ENCODE data around the gene DIPK1C. TPM values are rescaled to one million over a fixed set of nuclear protein-coding genes. Genes with fewer than 3 reads are reported as not detected.

DIPK1C gene
- polyA plus RNA-seq, 1 donor (not counting 4 experiments of a cell fraction or from before 2014, with no cell fraction given) = not detected

- no peaks in the 10 kb centered on the region for H3K9me3 ChIP-seq (ENCODE audit: control insufficient read depth, low read depth, low read length)
- H3K27me3 ChIP-seq (ENCODE audit: control insufficient read depth, extremely low read depth, insufficient read depth, low read length) = no peaks in the 10 kb centered on the region
- no peak overlapping the region for H3K9ac ChIP-seq (ENCODE audit: control insufficient read depth, extremely low read depth, insufficient read depth, low read length)
- no peak overlapping the region for H2AFZ ChIP-seq (ENCODE audit: control insufficient read depth, low read length)
- H3K9me1 ChIP-seq (ENCODE audit: control insufficient read depth, extremely low read depth, insufficient read depth, low read length) = no peaks in the 10 kb centered on the region
- no peak overlapping the region for H3K4me3 ChIP-seq (ENCODE audit: control insufficient read depth in 2 of 3, extremely low read depth in 1 of 3, insufficient read depth in 2 of 3, low read depth in 1 of 3, low read length in 3 of 3)
- H3K4me2 ChIP-seq (ENCODE audit: control insufficient read depth, extremely low read depth, insufficient read depth, low read depth, low read length) = no peak overlapping the region
- no peak for DNase-seq (ENCODE audit: low read depth, low spot score)
- no peaks in the 10 kb centered on the region for H4K20me1 ChIP-seq (ENCODE audit: control insufficient read depth, extremely low read depth, insufficient read depth, low read length)
- H3K4me1 ChIP-seq (ENCODE audit: control insufficient read depth, extremely low read depth, insufficient read depth, low read length) = peaks cover 6% of the 10 kb centered on the region
- TF ChIP-seq EZH2 (IDR thresholded peaks at IDR 0.05; ENCODE audit: low read length) = no peak
- TF ChIP-seq, protein P1, sequence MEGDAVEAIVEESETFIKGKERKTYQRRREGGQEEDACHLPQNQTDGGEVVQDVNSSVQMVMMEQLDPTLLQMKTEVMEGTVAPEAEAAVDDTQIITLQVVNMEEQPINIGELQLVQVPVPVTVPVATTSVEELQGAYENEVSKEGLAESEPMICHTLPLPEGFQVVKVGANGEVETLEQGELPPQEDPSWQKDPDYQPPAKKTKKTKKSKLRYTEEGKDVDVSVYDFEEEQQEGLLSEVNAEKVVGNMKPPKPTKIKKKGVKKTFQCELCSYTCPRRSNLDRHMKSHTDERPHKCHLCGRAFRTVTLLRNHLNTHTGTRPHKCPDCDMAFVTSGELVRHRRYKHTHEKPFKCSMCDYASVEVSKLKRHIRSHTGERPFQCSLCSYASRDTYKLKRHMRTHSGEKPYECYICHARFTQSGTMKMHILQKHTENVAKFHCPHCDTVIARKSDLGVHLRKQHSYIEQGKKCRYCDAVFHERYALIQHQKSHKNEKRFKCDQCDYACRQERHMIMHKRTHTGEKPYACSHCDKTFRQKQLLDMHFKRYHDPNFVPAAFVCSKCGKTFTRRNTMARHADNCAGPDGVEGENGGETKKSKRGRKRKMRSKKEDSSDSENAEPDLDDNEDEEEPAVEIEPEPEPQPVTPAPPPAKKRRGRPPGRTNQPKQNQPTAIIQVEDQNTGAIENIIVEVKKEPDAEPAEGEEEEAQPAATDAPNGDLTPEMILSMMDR (optimal IDR thresholded peaks at IDR 0.05 in 1 of 3, IDR thresholded peaks at IDR 0.05 in 1 of 3, conservative IDR thresholded peaks at IDR 0.05 in 1 of 3; ENCODE audit: extremely low read depth in 1 of 3, insufficient read depth in 2 of 3, low read length in 3 of 3) = no peak
- dilution Hi-C loops (cut with MboI; ENCODE audit: extremely low pct_ligation_motif_present, low sequenced_read_pairs) = no loop called here
- H3K36me3 ChIP-seq (ENCODE audit: control insufficient read depth in 2 of 2, extremely low read depth in 1 of 2, insufficient read depth in 2 of 2, low read length in 2 of 2) = peaks cover 40 to 41% of the 10 kb centered on the region in 2 experiments
- H3K79me2 ChIP-seq (ENCODE audit: control insufficient read depth, insufficient read depth, low read length) = peaks cover 23% of the 10 kb centered on the region
- H3K27ac ChIP-seq (ENCODE audit: control insufficient read depth, insufficient read depth, low read length) = no peak overlapping the region
- FAIRE-seq = no peak
These were observed 48.7 kb upstream of the DIPK1C start for GRCh38 chr18:74505776-74506175.

DNA sequence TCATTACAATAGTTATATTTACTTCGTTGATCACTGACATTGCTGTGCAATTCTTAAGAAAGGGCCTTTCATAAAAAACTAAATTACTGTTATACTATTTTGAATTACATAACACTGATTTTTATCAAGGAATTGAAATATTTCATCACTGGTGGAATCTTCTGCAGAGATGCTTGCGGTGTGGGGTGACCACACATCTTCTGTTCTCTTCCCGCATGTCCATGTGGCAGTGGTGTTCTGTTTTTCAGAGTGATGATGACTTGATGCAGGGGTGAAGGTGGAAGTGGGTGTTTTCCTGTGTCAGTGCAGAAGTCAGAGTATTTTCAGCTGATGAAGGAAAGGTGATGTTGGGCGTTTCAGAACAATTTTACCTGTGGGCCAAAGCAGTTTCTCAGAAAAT is 46.0 kb upstream of the DIPK1C start:
- TF ChIP-seq EZH2 (IDR thresholded peaks at IDR 0.05; ENCODE audit: low read length) = no peak
- TF ChIP-seq, protein P1 (optimal IDR thresholded peaks at IDR 0.05 in 1 of 3, IDR thresholded peaks at IDR 0.05 in 1 of 3, conservative IDR thresholded peaks at IDR 0.05 in 1 of 3; ENCODE audit: extremely low read depth in 1 of 3, insufficient read depth in 2 of 3, low read length in 3 of 3) = no peak
- peaks cover 45% of the 10 kb centered on the region for H3K79me2 ChIP-seq (ENCODE audit: control insufficient read depth, insufficient read depth, low read length)
- no peaks in the 10 kb centered on the region for H3K27me3 ChIP-seq (ENCODE audit: control insufficient read depth, extremely low read depth, insufficient read depth, low read length)
- H4K20me1 ChIP-seq (ENCODE audit: control insufficient read depth, extremely low read depth, insufficient read depth, low read length) = no peaks in the 10 kb centered on the region
- no peak overlapping the region for H2AFZ ChIP-seq (ENCODE audit: control insufficient read depth, low read length)
- peaks cover 25% of the 10 kb centered on the region for H3K4me1 ChIP-seq (ENCODE audit: control insufficient read depth, extremely low read depth, insufficient read depth, low read length)
- no peak overlapping the region for H3K4me2 ChIP-seq (ENCODE audit: control insufficient read depth, extremely low read depth, insufficient read depth, low read depth, low read length)
- no peak for FAIRE-seq
- H3K9me1 ChIP-seq (ENCODE audit: control insufficient read depth, extremely low read depth, insufficient read depth, low read length) = no peaks in the 10 kb centered on the region
- H3K9ac ChIP-seq (ENCODE audit: control insufficient read depth, extremely low read depth, insufficient read depth, low read length) = no peak overlapping the region
- dilution Hi-C loops (cut with MboI; ENCODE audit: extremely low pct_ligation_motif_present, low sequenced_read_pairs) = no loop called here
- no peaks in the 10 kb centered on the region for H3K9me3 ChIP-seq (ENCODE audit: control insufficient read depth, low read depth, low read length)
- H3K4me3 ChIP-seq (ENCODE audit: control insufficient read depth in 2 of 3, extremely low read depth in 1 of 3, insufficient read depth in 2 of 3, low read depth in 1 of 3, low read length in 3 of 3) = no peak overlapping the region
- DNase-seq (ENCODE audit: low read depth, low spot score) = no peak
- H3K36me3 ChIP-seq (ENCODE audit: control insufficient read depth in 2 of 2, extremely low read depth in 1 of 2, insufficient read depth in 2 of 2, low read length in 2 of 2) = peaks cover 24 to 28% of the 10 kb centered on the region in 2 experiments
- no peak overlapping the region for H3K27ac ChIP-seq (ENCODE audit: control insufficient read depth, insufficient read depth, low read length)

Data from keratinocyte (primary cell).